ENCODE measurements around the gene SLC6A3. TPM values are rescaled to one million over a fixed set of nuclear protein-coding genes. Genes with fewer than 3 reads are reported as not detected.

The SLC6A3 gene
- total and polyA plus RNA-seq, 2 donors (not counting 1 experiment from before 2014, with no cell fraction given): 0.01 to 0.15 TPM

GRCh38 chr5:1376981-1377380, 68.3 kb downstream of the SLC6A3 start:
- Histone ChIP-seq H3K9ac (ENCODE audit: low read length) (no peak overlapping the region), H3K4me3 (ENCODE audit: control extremely low read depth in 1 of 5, extremely low read depth in 1 of 5, insufficient read depth in 1 of 5, low read depth in 2 of 5, low read length in 4 of 5) (no peak overlapping the region), H3K36me3 (replicated peaks in 1 of 2; ENCODE audit: control extremely low read depth in 1 of 2, control insufficient read depth in 1 of 2, extremely low read depth in 1 of 2, insufficient read depth in 2 of 2, low read length in 1 of 2) (no peaks in the 10 kb centered on the region), H3K4me2 (replicated peaks; ENCODE audit: low read depth, low read length, poor library complexity, severe bottlenecking) (no peak overlapping the region), H4K20me1 (ENCODE audit: control insufficient read depth, insufficient read depth, low read length, poor library complexity, severe bottlenecking) (no peaks in the 10 kb centered on the region), H3K27ac (ENCODE audit: low read length in 2 of 2) (no peak overlapping the region), H3K9me3 (ENCODE audit: control extremely low read depth in 1 of 3, control insufficient read depth in 2 of 3, insufficient read depth in 1 of 3, low read length in 2 of 3) (peaks cover 0 to 20% (median 3%) of the 10 kb centered on the region in 3 donors), H3K4me1 (ENCODE audit: control insufficient read depth in 2 of 2, insufficient read depth in 2 of 2, low read length in 2 of 2) (peaks cover 21 to 36% of the 10 kb centered on the region in 2 donors), H2AFZ (ENCODE audit: insufficient read depth, low read depth, low read length, poor library complexity, severe bottlenecking) (no peak overlapping the region), H3K27me3 (replicated peaks in 1 of 4; ENCODE audit: control extremely low read depth in 1 of 4, control insufficient read depth in 3 of 4, insufficient read depth in 4 of 4, low read length in 3 of 4) (no peaks in the 10 kb centered on the region), H3K79me2 (ENCODE audit: control insufficient read depth, insufficient read depth, low read length) (no peaks in the 10 kb centered on the region)
- TF ChIP-seq CTCF (IDR thresholded peaks at IDR 0.05): no peak
- TF ChIP-seq EZH2 (IDR thresholded peaks at IDR 0.05; ENCODE audit: borderline replicate concordance, insufficient read depth, low read depth, low read length, poor library complexity, severe bottlenecking): no peak
- WGBS (ENCODE audit: insufficient coverage): 95% methylated on average over 2 of the region's 3 CpGs
- Mint-ChIP-seq H3K27me3 (no peaks in the 10 kb centered on the region), H3K4me3 (no peak overlapping the region), H3K4me1 (peaks cover 42% of the 10 kb centered on the region), H3K27ac (no peak overlapping the region), H3K9me3 (ENCODE audit: insufficient read depth) (no peaks in the 10 kb centered on the region)
- ChIA-PET POLR2A (no interaction called here), CTCF (no interaction called here)
- no peak for DNase-seq
- intact Hi-C loops (cut with micrococcal nuclease): no loop called here
- no peak for ATAC-seq (ENCODE audit: low read depth)

- 66% methylated on average over 15 of the region's 23 CpGs for WGBS (ENCODE audit: insufficient coverage)
- Histone ChIP-seq H4K20me1 (ENCODE audit: control insufficient read depth, insufficient read depth, low read length, poor library complexity, severe bottlenecking) (no peaks in the 10 kb centered on the region), H3K4me1 (ENCODE audit: control insufficient read depth in 2 of 2, insufficient read depth in 2 of 2, low read length in 2 of 2) (peaks cover 29 to 45% of the 10 kb centered on the region in 2 donors), H3K9ac (ENCODE audit: low read length) (no peak overlapping the region), H3K36me3 (replicated peaks in 1 of 2; ENCODE audit: control extremely low read depth in 1 of 2, control insufficient read depth in 1 of 2, extremely low read depth in 1 of 2, insufficient read depth in 2 of 2, low read length in 1 of 2) (no peaks in the 10 kb centered on the region), H2AFZ (ENCODE audit: insufficient read depth, low read depth, low read length, poor library complexity, severe bottlenecking) (no peak overlapping the region), H3K4me2 (replicated peaks; ENCODE audit: low read depth, low read length, poor library complexity, severe bottlenecking) (no peak overlapping the region), H3K27ac (ENCODE audit: low read length in 2 of 2) (no peak overlapping the region), H3K9me3 (ENCODE audit: control extremely low read depth in 1 of 3, control insufficient read depth in 2 of 3, insufficient read depth in 1 of 3, low read length in 2 of 3) (peaks cover 0 to 20% (median 3%) of the 10 kb centered on the region in 3 donors), H3K79me2 (ENCODE audit: control insufficient read depth, insufficient read depth, low read length) (no peaks in the 10 kb centered on the region), H3K4me3 (ENCODE audit: control extremely low read depth in 1 of 5, extremely low read depth in 1 of 5, insufficient read depth in 1 of 5, low read depth in 2 of 5, low read length in 4 of 5) (no peak overlapping the region), H3K27me3 (replicated peaks in 1 of 4; ENCODE audit: control extremely low read depth in 1 of 4, control insufficient read depth in 3 of 4, insufficient read depth in 4 of 4, low read length in 3 of 4) (no peaks in the 10 kb centered on the region)
- no peak for ATAC-seq (ENCODE audit: low read depth)
- POLR2A ChIA-PET: interaction anchor here (2.5 kb wide), 1 partner anchor 10 kb away, joined by 13 read pairs; no protein-coding TSS in a partner anchor
- Mint-ChIP-seq H3K27me3 (no peaks in the 10 kb centered on the region), H3K9me3 (ENCODE audit: insufficient read depth) (no peaks in the 10 kb centered on the region), H3K27ac (no peak overlapping the region), H3K4me3 (no peak overlapping the region), H3K4me1 (peaks cover 44% of the 10 kb centered on the region)
- TF ChIP-seq EZH2 (IDR thresholded peaks at IDR 0.05; ENCODE audit: borderline replicate concordance, insufficient read depth, low read depth, low read length, poor library complexity, severe bottlenecking) (no peak), CTCF (IDR thresholded peaks at IDR 0.05) (no peak)
- CTCF ChIA-PET: no interaction called here
- DNase-seq: no peak
- intact Hi-C loops (cut with micrococcal nuclease): no loop called here
Observed at GRCh38 chr5:1375871-1376810, 69.1 kb downstream of the SLC6A3 start.

Measured in B cell (primary cell).